Thoracic aorta (tissue), 2 donors: ENCODE data around the gene ST6GALNAC6. TPM values are rescaled to one million over a fixed set of nuclear protein-coding genes. Genes with fewer than 3 reads are reported as not detected.

ENCODE experiments used
- ATAC-seq: fragments of 150-250 bp; one replicate; pipeline ENCODE4 v1.8.0; 2017; ENCODE audit warnings: low read depth; ENCODE audit not compliant: insufficient number of reproducible peaks, low FRiP score
- DNase-seq: peaks from one replicate; pipeline ENCODE4 v3.0.0-alpha.2; 2020; ENCODE audit warnings: low spot score
- H3K27ac ChIP-seq, 2 donors: fragments of 200-600 bp; sonication (generic); 1 replicate in 1 of 2; 2 replicates in 1 of 2; pipeline ENCODE4 v1.5.1; 2016; ENCODE audit warnings: mild to moderate bottlenecking in 2 of 2, moderate library complexity in 2 of 2
- H3K27me3 ChIP-seq: fragments of 200-600 bp; sonication (generic); replicated peaks from 2 replicates; pipeline ENCODE4 v1.6.0; 2016; ENCODE audit warnings: mild to moderate bottlenecking; ENCODE audit not compliant: insufficient read depth
- H3K36me3 ChIP-seq: fragments of 200-600 bp; sonication (generic); one replicate; pipeline ENCODE4 v1.5.1; 2016
- H3K4me1 ChIP-seq, 2 donors: fragments of 200-600 bp; sonication (generic); 1 replicate in 1 of 2; 2 replicates in 1 of 2; pipeline versions ENCODE4 v1.5.1 to v1.6.0; 2016; ENCODE audit warnings: low read depth in 2 of 2, mild to moderate bottlenecking in 1 of 2; ENCODE audit not compliant: control insufficient read depth in 1 of 2
- H3K4me3 ChIP-seq: fragments of 200-600 bp; sonication (generic); 2 replicates; pipeline ENCODE4 v1.5.1; 2016; ENCODE audit warnings: mild to moderate bottlenecking
- H3K9me3 ChIP-seq: fragments of 200-600 bp; sonication (generic); 2 replicates; pipeline ENCODE4 v1.5.1; 2016
- total RNA-seq, 2 donors: library from RNA; depleted of rRNA; stranded (reverse); fragments of >200 nt; gene quantifications; one replicate each; pipeline versions ENCODE4 v1.1.0 to v1.2.3, GENCODE V29; 2016
- TF ChIP-seq, protein P1 (sequence below): fragments of 200-600 bp; sonication (generic); IDR thresholded peaks from one replicate; pipeline ENCODE4 v1.5.1; 2019; ENCODE audit warnings: antibody characterized with exemption

ST6GALNAC6 gene
- total RNA-seq, 2 donors from 2014 or later: 140 to 221 TPM

DNA sequence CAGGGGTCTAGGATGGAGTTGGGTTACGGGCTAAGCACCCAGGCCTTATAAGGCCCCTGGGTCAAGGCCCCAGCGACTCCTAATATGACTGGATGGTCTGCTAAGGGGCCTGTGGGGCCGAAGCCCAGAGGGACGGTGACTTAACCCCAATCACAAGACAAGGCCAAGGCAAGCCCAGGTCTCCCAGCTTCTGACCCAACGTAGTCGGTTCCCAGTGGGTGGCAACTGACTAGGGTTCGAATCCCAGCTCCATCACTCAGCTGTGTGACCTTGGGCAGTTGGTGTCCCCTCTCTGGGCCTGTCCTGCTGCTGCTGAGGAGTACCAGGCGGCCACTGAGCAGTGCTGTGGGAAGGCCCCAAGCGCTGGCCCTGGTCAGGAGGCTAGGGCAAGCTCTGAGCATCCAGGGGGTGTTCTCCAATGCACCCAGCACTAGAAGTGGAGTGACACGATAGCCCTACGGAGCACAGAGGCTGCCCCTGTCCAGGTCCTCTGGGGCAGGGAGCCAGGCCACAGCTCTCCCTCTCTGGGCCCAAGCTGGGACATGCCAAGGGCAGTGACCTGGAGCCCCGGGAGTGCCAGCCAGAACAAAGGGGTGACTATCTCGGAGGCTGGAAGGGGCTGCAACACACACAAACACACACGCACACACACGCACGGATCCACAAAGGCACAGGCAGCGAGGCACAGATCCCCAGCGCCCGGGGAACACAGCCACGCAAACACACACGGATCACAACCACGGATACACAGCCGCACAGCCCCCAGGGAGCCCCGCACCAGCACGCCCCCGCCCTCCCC, 22.4 kb downstream of the ST6GALNAC6 start:
- ATAC-seq (no peak), DNase-seq (no peak)
- TF ChIP-seq, protein P1, sequence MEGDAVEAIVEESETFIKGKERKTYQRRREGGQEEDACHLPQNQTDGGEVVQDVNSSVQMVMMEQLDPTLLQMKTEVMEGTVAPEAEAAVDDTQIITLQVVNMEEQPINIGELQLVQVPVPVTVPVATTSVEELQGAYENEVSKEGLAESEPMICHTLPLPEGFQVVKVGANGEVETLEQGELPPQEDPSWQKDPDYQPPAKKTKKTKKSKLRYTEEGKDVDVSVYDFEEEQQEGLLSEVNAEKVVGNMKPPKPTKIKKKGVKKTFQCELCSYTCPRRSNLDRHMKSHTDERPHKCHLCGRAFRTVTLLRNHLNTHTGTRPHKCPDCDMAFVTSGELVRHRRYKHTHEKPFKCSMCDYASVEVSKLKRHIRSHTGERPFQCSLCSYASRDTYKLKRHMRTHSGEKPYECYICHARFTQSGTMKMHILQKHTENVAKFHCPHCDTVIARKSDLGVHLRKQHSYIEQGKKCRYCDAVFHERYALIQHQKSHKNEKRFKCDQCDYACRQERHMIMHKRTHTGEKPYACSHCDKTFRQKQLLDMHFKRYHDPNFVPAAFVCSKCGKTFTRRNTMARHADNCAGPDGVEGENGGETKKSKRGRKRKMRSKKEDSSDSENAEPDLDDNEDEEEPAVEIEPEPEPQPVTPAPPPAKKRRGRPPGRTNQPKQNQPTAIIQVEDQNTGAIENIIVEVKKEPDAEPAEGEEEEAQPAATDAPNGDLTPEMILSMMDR: no peak
- H3K27ac ChIP-seq: peak overlapping the region; percentile 63 to 75
- H3K27me3 ChIP-seq: no peaks in the 10 kb centered on the region
- peaks cover 27 to 51% of the 10 kb centered on the region in 2 donors for H3K4me1 ChIP-seq
- peaks cover 4% of the 10 kb centered on the region for H3K36me3 ChIP-seq
- peak overlapping the region; percentile 80 for H3K4me3 ChIP-seq
- no peaks in the 10 kb centered on the region for H3K9me3 ChIP-seq

DNA sequence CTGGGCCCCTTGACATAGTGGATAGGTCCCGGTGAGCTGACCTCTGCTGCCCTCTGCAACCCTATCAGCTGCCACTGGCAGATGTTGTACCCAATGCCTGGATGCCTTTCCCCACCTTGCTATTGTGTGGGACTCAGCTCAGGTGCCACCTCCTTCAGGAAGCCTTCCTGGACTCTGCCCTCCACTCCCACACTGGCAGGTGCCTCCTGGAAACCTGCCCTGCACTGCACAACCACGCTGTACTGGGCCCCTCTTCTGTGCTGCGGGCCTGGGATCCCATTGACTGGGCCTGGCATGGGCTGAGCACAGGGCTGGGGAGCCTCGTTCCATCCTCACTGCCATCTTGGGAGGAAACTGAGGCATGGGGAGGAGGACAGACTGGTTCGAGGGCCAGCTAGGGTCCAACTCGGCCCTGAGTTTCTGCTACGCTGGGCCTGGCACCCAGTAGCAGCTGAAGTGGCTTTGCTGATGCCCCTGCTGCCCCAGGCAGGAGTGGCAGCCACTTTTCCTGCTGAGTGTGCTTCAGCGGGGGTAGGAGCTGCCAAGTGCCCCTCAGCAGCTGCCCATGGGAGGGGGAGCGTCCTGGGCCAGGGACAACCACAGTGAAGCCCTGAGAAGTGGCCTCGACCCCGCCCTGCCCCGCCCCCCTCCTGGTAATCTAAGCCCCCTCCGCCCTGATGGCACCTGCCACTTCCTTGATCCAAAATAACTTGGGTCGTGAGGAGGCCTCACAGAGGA, 23.2 kb downstream of the ST6GALNAC6 start:
- H3K36me3 ChIP-seq: peaks cover 11% of the 10 kb centered on the region
- no peak for ATAC-seq
- peak overlapping the region; percentile 63 to 75 for H3K27ac ChIP-seq
- TF ChIP-seq, protein P1: no peak
- peak overlapping the region; percentile 80 for H3K4me3 ChIP-seq
- H3K27me3 ChIP-seq: no peaks in the 10 kb centered on the region
- H3K9me3 ChIP-seq: no peaks in the 10 kb centered on the region
- peaks cover 27 to 51% of the 10 kb centered on the region in 2 donors for H3K4me1 ChIP-seq
- no peak for DNase-seq

DNA sequence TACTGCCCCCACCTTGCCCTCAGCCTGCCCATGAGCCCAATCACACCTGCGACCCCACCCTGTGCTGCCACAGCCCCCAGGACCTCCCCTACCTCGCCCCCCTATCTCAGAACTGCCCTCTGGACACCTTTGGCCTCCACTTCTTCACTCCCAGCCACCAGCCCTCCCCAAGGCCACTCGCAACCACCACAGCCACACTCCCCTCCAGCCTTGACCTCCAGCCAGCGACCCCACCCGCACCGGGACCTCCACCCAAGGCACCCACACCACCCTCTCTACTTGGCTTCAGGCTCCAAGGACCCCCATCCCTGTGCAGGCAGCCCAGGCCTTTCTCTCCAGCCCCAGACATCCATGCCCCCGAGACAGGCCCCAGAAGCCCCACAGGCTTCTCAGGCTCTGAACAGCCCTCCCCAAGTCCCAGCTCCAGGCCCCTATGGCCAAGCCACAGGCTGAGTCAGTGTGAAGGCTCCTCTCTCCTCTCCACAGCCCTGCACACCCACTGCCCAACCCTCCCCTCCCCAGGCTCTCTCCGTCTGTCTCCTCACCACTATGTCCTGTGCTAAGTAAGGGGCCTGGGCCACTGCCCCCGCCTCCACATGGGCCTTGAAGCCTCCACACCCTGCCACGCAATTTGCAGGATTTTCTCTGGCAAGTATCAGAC, 24.0 kb downstream of the ST6GALNAC6 start:
- ATAC-seq (no peak), DNase-seq (no peak)
- TF ChIP-seq, protein P1: no peak
- peaks cover 16% of the 10 kb centered on the region for H3K36me3 ChIP-seq
- peak overlapping the region; percentile 5 to 75 for H3K27ac ChIP-seq
- H3K4me1 ChIP-seq: peaks cover 27 to 51% of the 10 kb centered on the region in 2 donors
- H3K27me3 ChIP-seq: no peaks in the 10 kb centered on the region
- H3K4me3 ChIP-seq: peak overlapping the region; percentile 80
- no peaks in the 10 kb centered on the region for H3K9me3 ChIP-seq

DNA sequence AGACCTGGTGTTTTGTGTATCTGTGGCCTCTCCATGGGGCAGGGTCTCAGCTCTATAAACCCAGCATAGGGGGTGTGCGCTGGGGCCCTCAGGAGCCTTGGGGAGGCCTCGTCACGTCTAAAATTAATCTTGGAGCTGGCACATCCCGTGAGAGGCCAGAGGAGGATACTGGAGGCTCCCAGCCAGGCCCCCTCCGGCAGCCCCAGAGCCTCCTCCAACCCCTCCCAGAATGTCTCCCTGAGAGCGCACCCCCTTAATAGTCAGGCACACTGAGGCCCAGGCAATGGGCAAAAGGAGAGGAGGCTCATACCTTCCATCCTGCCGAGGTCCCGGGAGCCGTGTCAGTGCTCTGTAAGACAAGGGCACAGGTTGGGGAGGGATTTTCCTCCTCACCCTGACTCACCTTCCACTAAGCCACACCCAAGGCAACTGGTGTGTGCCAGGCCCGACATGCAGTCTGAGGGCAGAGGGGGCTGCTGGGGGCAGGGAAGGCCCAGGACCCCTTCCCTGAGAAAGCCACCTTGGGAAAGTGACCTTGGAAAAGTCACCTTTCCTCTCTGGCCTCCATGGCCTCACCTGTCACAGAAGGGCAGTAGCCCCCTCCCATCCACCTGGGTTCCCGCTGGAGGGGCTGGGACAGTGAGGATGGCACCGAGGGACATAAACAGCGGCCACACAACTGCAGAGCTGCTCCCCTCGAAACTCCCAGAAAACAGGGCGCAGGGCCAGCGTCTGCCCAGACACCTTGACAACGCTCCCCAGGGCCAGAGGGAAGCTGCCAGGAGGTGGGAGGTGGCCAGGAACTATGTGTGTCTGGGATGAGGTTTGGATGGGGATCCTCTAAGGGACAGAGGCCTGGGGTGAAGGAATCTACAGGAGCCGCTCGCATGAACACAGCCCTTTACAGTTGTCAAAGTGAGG, 24.8 kb downstream of the ST6GALNAC6 start:
- TF ChIP-seq, protein P1: no peak
- peak overlapping the region; percentile 52 to 75 for H3K27ac ChIP-seq
- no peaks in the 10 kb centered on the region for H3K9me3 ChIP-seq
- no peak for DNase-seq
- no peak for ATAC-seq
- H3K36me3 ChIP-seq: peaks cover 16% of the 10 kb centered on the region
- peak overlapping the region; percentile 46 for H3K4me3 ChIP-seq
- H3K27me3 ChIP-seq: no peaks in the 10 kb centered on the region
- peaks cover 27 to 55% of the 10 kb centered on the region in 2 donors for H3K4me1 ChIP-seq
